Measurements from ENCODE around the gene YBX2.

The YBX2 gene

DNA sequence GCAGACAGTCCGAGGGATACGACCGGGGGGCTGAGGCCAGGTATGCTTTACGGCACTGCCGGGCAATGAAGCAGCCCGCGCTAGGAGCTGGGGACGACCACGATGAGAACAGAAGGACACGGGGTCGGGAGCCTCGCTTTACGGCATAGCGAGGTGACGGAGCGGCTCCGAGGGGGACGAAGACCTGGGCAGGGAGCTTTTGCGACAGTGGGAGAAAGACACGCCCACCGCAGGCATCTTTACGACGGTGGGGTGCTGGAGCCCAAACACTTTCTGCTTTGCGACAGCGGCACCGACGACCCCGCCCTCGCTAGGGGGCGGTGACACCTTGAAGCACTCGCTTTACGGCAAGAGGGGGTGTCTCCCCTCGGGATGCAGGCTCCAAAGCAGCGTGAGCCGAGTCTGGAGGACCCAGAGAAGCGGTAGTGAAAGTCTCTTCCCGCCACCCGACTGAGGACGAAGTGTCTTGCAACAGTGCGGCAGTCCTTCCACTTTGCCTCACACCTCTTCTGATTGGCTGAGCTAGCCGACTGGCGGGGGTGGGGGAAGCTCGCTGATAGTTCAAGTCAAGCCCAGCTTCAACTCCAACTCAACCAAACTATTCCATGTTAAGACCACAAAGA is 35.0 kb upstream of the YBX2 start (continued):
- TF ChIP-seq, protein P1, sequence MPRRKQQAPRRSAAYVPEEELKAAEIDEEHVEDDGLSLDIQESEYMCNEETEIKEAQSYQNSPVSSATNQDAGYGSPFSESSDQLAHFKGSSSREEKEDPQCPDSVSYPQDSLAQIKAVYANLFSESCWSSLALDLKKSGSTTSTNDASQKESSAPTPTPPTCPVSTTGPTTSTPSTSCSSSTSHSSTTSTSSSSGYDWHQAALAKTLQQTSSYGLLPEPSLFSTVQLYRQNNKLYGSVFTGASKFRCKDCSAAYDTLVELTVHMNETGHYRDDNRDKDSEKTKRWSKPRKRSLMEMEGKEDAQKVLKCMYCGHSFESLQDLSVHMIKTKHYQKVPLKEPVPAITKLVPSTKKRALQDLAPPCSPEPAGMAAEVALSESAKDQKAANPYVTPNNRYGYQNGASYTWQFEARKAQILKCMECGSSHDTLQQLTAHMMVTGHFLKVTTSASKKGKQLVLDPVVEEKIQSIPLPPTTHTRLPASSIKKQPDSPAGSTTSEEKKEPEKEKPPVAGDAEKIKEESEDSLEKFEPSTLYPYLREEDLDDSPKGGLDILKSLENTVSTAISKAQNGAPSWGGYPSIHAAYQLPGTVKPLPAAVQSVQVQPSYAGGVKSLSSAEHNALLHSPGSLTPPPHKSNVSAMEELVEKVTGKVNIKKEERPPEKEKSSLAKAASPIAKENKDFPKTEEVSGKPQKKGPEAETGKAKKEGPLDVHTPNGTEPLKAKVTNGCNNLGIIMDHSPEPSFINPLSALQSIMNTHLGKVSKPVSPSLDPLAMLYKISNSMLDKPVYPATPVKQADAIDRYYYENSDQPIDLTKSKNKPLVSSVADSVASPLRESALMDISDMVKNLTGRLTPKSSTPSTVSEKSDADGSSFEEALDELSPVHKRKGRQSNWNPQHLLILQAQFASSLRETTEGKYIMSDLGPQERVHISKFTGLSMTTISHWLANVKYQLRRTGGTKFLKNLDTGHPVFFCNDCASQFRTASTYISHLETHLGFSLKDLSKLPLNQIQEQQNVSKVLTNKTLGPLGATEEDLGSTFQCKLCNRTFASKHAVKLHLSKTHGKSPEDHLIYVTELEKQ (tag by site-specific recombination; IDR thresholded peaks at IDR 0.05; ENCODE audit: borderline replicate concordance): no peak
- peak; percentile 83 for TF ChIP-seq ZBTB17 (tag by site-specific recombination; IDR thresholded peaks at IDR 0.05)
- no peak for TF ChIP-seq ZNF530 (tag by site-specific recombination; IDR thresholded peaks at IDR 0.05; ENCODE audit: low read depth)
- TF ChIP-seq ZNF433 (tag by site-specific recombination; IDR thresholded peaks at IDR 0.05; ENCODE audit: low read depth): no peak
- TF ChIP-seq HOXD13 (CRISPR knock-in tag; IDR thresholded peaks at IDR 0.05; ENCODE audit: borderline replicate concordance): peak; percentile 45; the same call in 1 of the 2 replicates
- TF ChIP-seq ZNF654 (tag by site-specific recombination; IDR thresholded peaks at IDR 0.05; ENCODE audit: low read depth): no peak
- TF ChIP-seq, protein P2, sequence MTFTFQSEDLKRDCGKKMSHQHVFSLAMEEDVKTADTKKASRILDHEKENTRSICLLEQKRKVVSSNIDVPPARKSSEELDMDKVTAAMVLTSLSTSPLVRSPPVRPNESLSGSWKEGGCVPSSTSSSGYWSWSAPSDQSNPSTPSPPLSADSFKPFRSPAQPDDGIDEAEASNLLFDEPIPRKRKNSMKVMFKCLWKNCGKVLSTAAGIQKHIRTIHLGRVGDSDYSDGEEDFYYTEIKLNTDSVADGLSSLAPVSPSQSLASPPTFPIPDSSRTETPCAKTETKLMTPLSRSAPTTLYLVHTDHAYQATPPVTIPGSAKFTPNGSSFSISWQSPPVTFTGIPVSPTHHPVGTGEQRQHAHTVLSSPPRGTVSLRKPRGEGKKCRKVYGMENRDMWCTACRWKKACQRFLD (tag by site-specific recombination; IDR thresholded peaks at IDR 0.05): no peak
- TF ChIP-seq GFI1B (tag by site-specific recombination; IDR thresholded peaks at IDR 0.05): no peak
- TF ChIP-seq ZNF239 (tag by site-specific recombination; IDR thresholded peaks at IDR 0.05): no peak
- TF ChIP-seq ZNF394 (tag by site-specific recombination; IDR thresholded peaks at IDR 0.05; ENCODE audit: borderline replicate concordance): no peak
- TF ChIP-seq ZNF311 (tag by site-specific recombination; IDR thresholded peaks at IDR 0.05; ENCODE audit: borderline replicate concordance): no peak
- TF ChIP-seq MZF1 (tag by site-specific recombination; IDR thresholded peaks at IDR 0.05; ENCODE audit: borderline replicate concordance): no peak
- TF ChIP-seq ZNF561 (tag by site-specific recombination; IDR thresholded peaks at IDR 0.05; ENCODE audit: borderline replicate concordance): no peak
- no peak for TF ChIP-seq ZNF791 (tag by site-specific recombination; IDR thresholded peaks at IDR 0.05)
- TF ChIP-seq ZNF341 (tag by site-specific recombination; IDR thresholded peaks at IDR 0.05; ENCODE audit: low read depth): peak; percentile 54
- TF ChIP-seq, protein P3, sequence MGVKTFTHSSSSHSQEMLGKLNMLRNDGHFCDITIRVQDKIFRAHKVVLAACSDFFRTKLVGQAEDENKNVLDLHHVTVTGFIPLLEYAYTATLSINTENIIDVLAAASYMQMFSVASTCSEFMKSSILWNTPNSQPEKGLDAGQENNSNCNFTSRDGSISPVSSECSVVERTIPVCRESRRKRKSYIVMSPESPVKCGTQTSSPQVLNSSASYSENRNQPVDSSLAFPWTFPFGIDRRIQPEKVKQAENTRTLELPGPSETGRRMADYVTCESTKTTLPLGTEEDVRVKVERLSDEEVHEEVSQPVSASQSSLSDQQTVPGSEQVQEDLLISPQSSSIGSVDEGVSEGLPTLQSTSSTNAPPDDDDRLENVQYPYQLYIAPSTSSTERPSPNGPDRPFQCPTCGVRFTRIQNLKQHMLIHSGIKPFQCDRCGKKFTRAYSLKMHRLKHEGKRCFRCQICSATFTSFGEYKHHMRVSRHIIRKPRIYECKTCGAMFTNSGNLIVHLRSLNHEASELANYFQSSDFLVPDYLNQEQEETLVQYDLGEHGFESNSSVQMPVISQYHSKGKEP (tag by site-specific recombination; IDR thresholded peaks at IDR 0.05): no peak
- TF ChIP-seq KLF1 (tag by site-specific recombination; IDR thresholded peaks at IDR 0.05): peak; percentile 85
- TF ChIP-seq BCL11A (tag by site-specific recombination; IDR thresholded peaks at IDR 0.05; ENCODE audit: low read depth): no peak
- TF ChIP-seq ZNF776 (tag by site-specific recombination; IDR thresholded peaks at IDR 0.05; ENCODE audit: borderline replicate concordance): no peak
- TF ChIP-seq KLF7 (tag by site-specific recombination; IDR thresholded peaks at IDR 0.05; ENCODE audit: borderline replicate concordance): no peak
- TF ChIP-seq ZNF155 (tag by site-specific recombination; IDR thresholded peaks at IDR 0.05): no peak
- TF ChIP-seq, protein P4, sequence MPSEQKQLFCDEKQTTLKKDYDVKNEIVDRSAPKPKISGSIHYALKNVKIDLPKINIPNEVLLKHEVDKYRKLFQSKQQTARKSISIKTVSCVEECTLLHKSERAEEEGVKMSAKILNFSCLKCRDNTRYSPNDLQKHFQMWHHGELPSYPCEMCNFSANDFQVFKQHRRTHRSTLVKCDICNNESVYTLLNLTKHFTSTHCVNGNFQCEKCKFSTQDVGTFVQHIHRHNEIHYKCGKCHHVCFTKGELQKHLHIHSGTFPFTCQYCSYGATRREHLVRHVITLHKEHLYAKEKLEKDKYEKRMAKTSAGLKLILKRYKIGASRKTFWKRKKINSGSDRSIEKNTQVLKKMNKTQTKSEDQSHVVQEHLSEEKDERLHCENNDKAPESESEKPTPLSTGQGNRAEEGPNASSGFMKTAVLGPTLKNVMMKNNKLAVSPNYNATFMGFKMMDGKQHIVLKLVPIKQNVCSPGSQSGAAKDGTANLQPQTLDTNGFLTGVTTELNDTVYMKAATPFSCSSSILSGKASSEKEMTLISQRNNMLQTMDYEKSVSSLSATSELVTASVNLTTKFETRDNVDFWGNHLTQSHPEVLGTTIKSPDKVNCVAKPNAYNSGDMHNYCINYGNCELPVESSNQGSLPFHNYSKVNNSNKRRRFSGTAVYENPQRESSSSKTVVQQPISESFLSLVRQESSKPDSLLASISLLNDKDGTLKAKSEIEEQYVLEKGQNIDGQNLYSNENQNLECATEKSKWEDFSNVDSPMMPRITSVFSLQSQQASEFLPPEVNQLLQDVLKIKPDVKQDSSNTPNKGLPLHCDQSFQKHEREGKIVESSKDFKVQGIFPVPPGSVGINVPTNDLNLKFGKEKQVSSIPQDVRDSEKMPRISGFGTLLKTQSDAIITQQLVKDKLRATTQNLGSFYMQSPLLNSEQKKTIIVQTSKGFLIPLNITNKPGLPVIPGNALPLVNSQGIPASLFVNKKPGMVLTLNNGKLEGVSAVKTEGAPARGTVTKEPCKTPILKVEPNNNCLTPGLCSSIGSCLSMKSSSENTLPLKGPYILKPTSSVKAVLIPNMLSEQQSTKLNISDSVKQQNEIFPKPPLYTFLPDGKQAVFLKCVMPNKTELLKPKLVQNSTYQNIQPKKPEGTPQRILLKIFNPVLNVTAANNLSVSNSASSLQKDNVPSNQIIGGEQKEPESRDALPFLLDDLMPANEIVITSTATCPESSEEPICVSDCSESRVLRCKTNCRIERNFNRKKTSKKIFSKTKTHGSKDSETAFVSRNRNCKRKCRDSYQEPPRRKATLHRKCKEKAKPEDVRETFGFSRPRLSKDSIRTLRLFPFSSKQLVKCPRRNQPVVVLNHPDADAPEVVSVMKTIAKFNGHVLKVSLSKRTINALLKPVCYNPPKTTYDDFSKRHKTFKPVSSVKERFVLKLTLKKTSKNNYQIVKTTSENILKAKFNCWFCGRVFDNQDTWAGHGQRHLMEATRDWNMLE (tag by site-specific recombination; conservative IDR thresholded peaks at IDR 0.05; ENCODE audit: low read depth): peak; percentile 64
- no peak for TF ChIP-seq ZNF366 (tag by site-specific recombination; conservative IDR thresholded peaks at IDR 0.05)
- no peak for TF ChIP-seq ZFP41 (tag by site-specific recombination; IDR thresholded peaks at IDR 0.05; ENCODE audit: borderline replicate concordance)
- TF ChIP-seq ZNF48 (tag by site-specific recombination; IDR thresholded peaks at IDR 0.05): no peak

Data from HEK293 (cell line).